GM12873 (cell line): ENCODE measurements around the gene SPOP.

ENCODE experiments used
- CTCF ChIP-seq: IDR thresholded peaks from 2 replicates; pipeline ENCODE4 v1.5.1; 2012; ENCODE audit warnings: low read depth, mild to moderate bottlenecking, moderate library complexity, low read length, control low read depth; ENCODE audit not compliant: insufficient read depth; ENCODE audit errors: missing control alignments

SPOP gene

GRCh38 chr17:49596613-49597244 is 81.2 kb downstream of the SPOP start:
- no peak for TF ChIP-seq CTCF

GRCh38 chr17:49595980-49596379 is 81.9 kb downstream of the SPOP start:
- TF ChIP-seq CTCF, result no peak

GRCh38 chr17:49595328-49595727 is 82.6 kb downstream of the SPOP start:
- TF ChIP-seq CTCF, result no peak

DNA sequence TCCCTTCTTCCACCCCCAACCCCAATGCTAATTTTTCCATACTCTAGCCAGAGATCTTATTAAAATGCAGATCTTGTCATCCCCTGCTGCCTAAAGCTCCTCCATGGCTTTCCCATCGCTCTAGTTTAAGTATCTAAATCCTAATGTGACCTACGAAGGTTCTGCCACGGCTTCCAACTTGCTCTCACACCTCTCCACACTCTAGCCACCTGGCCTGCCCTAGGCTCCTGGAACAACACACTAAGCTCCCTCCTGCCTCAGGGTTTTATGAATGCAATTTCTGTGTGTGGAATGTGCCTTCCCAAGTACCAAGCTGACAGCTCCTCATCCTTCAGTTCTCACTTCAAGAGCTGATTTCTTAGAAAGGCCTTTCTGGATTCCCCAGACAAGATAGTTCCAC is 85.6 kb downstream of the SPOP start:
- TF ChIP-seq CTCF, result no peak

DNA sequence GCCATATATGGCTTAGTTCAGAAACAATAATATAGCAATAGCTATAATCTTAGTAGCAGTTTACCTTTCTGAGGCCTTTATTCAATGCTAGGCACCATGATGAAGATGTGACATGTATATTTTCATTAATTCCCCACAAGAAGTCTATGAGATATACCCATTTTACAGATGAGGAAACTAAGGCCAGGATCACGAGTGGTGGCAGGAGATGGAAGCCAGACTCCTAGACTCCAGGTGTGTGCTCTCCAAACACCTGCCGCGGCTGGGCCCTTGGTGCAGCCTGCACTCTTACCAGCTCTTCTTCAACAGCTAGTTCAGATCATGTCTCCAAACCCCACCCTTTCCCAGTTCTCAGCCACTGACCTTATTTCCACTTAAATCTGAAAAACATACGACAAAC is 87.0 kb downstream of the SPOP start:
- no peak for TF ChIP-seq CTCF

DNA sequence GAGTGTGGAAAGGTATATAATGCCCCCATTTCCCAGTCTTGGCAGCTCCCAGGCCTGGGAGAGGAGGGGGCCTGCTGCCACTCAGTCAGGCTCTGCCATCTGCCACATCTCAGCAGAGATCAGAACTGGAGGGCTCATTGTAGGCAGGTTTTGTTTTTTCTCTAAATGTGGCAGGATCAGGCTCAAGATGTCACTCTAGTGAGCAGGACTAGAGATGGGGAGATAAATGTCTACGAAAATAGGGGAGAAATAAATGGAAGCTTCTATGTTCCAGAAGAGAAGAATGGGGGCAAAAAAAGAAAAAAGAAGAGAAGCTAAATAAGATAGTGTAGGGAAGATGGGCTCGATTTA is 88.3 kb downstream of the SPOP start:
- TF ChIP-seq CTCF, result no peak

DNA sequence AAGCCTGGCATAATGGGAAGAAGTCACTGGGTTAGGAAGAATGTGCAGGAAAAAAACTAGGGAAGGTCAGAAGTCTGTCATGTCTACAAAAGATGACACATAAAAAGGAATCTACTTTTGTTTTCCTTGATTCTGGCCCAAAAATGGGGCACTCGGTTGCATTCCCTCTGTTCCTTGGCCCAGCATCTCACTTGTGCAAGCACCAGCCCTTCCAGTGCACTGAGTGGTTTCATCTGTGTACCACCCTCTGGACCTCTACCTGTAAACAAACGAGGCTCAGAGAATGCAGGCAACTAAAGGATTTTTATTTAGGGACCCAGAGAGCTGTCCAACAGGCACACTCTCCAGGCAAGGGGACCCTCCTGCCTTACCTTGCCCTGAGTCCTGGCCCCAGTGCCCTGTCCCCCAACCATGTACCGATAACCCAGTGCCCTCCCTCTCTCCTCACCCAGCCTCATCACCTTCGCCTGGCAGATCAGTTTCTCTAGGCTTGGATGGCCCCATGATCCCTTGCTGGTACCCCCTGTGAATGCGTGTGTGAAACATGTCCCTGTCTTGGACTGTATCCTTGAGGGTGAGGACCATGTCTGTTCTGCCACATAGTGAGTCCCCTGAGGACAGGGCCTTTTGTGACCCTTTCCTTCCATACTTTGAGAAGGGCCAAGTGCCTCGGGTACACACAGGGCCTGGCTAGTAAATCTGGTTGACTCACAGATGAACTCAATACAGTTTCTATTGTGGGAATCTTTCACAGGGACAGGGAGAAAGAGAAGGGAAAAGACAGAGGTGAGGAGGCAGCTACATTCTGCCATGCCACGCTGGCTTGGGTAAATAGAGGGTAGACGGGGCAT is 88.9 kb downstream of the SPOP start:
- TF ChIP-seq CTCF, result no peak
